ENCODE data around the gene HMCN2. TPM values are rescaled to one million over a fixed set of nuclear protein-coding genes. Genes with fewer than 3 reads are reported as not detected.

Gene HMCN2
- total RNA-seq, 1 experiment from 2014 or later, result 8.6 TPM

DNA sequence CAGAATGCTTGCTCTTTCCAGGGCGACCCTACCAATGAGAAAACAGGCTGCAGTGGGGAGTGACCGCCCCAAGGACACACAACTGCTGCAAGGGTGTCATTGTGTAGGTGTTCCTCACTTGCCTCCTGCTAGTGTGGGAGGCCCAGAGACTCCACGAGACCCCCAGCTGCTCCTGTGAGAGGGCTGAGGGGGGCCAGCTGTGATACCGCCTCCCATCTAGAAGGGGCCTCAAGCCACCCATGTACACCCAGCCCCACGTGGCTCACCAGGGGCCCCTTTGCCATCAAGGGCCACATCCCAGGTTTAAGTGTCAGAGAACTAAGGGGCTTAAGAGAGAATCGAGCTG lies 177.9 kb downstream of the HMCN2 start:
- Histone ChIP-seq H3K14ac (ENCODE audit: insufficient read depth, low read length) (no peak overlapping the region), H3K4me1 (ENCODE audit: insufficient read depth, low read length) (peaks cover 13% of the 10 kb centered on the region; the same call in 1 of the 2 replicates), H3K79me1 (ENCODE audit: insufficient read depth, low read depth, low read length, poor library complexity, severe bottlenecking) (no peaks in the 10 kb centered on the region), H4K20me1 (ENCODE audit: control insufficient read depth, insufficient read depth, insufficient read length) (no peaks in the 10 kb centered on the region), H3K23ac (ENCODE audit: insufficient read length, low read depth, low read length) (no peak overlapping the region), H2BK120ac (ENCODE audit: low read depth, low read length, poor library complexity, severe bottlenecking) (no peak overlapping the region), H4K8ac (replicated peaks; ENCODE audit: insufficient read length, low read depth, low read length) (no peak overlapping the region), H3K79me2 (ENCODE audit: insufficient read depth, low read length) (no peaks in the 10 kb centered on the region), H2BK5ac (ENCODE audit: insufficient read length, low read length) (no peak overlapping the region), H4K91ac (ENCODE audit: insufficient read length, low read depth, low read length) (no peak overlapping the region), H3K4me2 (ENCODE audit: insufficient read depth, insufficient read length, low read length) (no peak overlapping the region), H3K9ac (ENCODE audit: extremely low read depth, insufficient read length, low read length) (no peak overlapping the region), H2BK15ac (ENCODE audit: low read depth, low read length) (no peak overlapping the region), H2AFZ (ENCODE audit: low read length) (no peak overlapping the region), H3K4ac (ENCODE audit: low read depth, low read length) (no peak overlapping the region), H3K27ac (ENCODE audit: insufficient read length, low read depth, low read length) (no peak overlapping the region), H3T11ph (ENCODE audit: low read length) (no peak overlapping the region), H3K27me3 (ENCODE audit: insufficient read depth, low read length) (no peaks in the 10 kb centered on the region; the same call in 1 of the 2 replicates), H3K9me3 (ENCODE audit: control insufficient read depth, low read depth, low read length) (no peaks in the 10 kb centered on the region), H4K5ac (ENCODE audit: insufficient read length, low read depth, low read length) (no peak overlapping the region), H2BK20ac (ENCODE audit: low read depth, low read length, poor library complexity, severe bottlenecking) (no peak overlapping the region), H2AK5ac (ENCODE audit: insufficient read length, low read length) (no peak overlapping the region), H3K23me2 (ENCODE audit: insufficient read length, low read depth, low read length, poor library complexity, severe bottlenecking) (peaks cover 17% of the 10 kb centered on the region), H2BK12ac (ENCODE audit: insufficient read length, low read depth, low read length) (no peak overlapping the region), H3K56ac (ENCODE audit: insufficient read length, low read depth, low read length) (no peak overlapping the region), H3K18ac (ENCODE audit: insufficient read length, low read depth, low read length) (no peak overlapping the region)
- no peak for DNase-seq
- Mint-ChIP-seq H3K36me3 (ENCODE audit: insufficient read depth in 1 of 3, low read depth in 3 of 3) (peaks cover 4 to 20% (median 4%) of the 10 kb centered on the region in 3 experiments), H3K4me1 (peaks cover 33 to 39% of the 10 kb centered on the region in 2 experiments), H3K9me3 (peaks cover 13 to 15% of the 10 kb centered on the region in 2 experiments), H3K27ac (no peak overlapping the region), H3K27me3 (ENCODE audit: low read depth) (peaks cover 33% of the 10 kb centered on the region), H3K4me3 (no peak overlapping the region)
- no peak for TF ChIP-seq CTCF (conservative IDR thresholded peaks at IDR 0.05)
- no CpG with 5 or more reads among the region's 6 CpGs for WGBS (ENCODE audit: extremely low coverage, insufficient read length, low lambda C conversion rate)

Measured in H9 (cell line).